Stomach (tissue), 4 donors: ENCODE data around the gene NDP.
"Not testable (repeated sequence)": the region's sequence is repeated elsewhere in the genome, so short reads cannot be mapped to it uniquely, and the experiment has no call there.

Experiments
- EP300 ChIP-seq: sonication (generic); formaldehyde crosslinking; IDR thresholded peaks from one replicate; pipeline ENCODE4 v1.6.1; 2017; ENCODE audit warnings: antibody characterized with exemption
- POLR2A ChIP-seq, 4 donors: fragments of 450-650 bp; IDR thresholded peaks; one replicate each; pipeline ENCODE4 v1.6.1; 2016; ENCODE audit warnings: antibody characterized with exemption in 4 of 4, control low read depth in 2 of 4, mild to moderate bottlenecking in 1 of 4, moderate library complexity in 1 of 4
- POLR2AphosphoS5 ChIP-seq, 3 donors: sonication (generic); formaldehyde crosslinking; IDR thresholded peaks; one replicate each; pipeline ENCODE4 v1.6.1; 2016; ENCODE audit warnings: antibody characterized with exemption in 3 of 3
- TF ChIP-seq, protein P1 (sequence below), 7 experiments: fragments of 450-650 bp in 4 of 7; fragments of 200-600 bp in 3 of 7; sonication (generic) in 3 of 7; IDR thresholded peaks; one replicate each; pipeline ENCODE4 v1.5.1; 2016 to 2019; ENCODE audit warnings: antibody characterized with exemption in 7 of 7, control low read depth in 2 of 7, mild to moderate bottlenecking in 1 of 7

DNA sequence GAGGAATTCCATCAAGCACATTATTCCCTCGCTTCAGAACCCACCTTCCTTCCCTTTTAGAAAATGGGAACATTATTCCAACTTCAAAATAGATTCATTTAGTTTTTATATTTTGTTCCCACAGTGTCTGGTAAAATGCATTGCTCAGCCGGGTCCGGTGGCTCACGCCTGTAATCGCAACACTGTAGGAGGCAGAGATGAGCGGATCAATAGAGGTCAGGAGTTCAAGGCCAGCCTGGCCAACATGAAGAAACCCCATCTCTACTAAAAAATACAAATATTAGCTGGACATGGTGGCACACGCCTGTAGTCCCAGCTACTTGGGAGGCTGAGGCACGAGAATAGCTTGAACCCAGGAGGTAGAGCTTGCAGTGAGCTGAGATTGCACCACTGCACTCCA, 62.4 kb downstream of the NDP start:
- TF ChIP-seq, protein P1, sequence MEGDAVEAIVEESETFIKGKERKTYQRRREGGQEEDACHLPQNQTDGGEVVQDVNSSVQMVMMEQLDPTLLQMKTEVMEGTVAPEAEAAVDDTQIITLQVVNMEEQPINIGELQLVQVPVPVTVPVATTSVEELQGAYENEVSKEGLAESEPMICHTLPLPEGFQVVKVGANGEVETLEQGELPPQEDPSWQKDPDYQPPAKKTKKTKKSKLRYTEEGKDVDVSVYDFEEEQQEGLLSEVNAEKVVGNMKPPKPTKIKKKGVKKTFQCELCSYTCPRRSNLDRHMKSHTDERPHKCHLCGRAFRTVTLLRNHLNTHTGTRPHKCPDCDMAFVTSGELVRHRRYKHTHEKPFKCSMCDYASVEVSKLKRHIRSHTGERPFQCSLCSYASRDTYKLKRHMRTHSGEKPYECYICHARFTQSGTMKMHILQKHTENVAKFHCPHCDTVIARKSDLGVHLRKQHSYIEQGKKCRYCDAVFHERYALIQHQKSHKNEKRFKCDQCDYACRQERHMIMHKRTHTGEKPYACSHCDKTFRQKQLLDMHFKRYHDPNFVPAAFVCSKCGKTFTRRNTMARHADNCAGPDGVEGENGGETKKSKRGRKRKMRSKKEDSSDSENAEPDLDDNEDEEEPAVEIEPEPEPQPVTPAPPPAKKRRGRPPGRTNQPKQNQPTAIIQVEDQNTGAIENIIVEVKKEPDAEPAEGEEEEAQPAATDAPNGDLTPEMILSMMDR (IDR thresholded peaks at IDR 0.05) = not testable (repeated sequence)
- not testable (repeated sequence) for TF ChIP-seq POLR2A (IDR thresholded peaks at IDR 0.05); POLR2AphosphoS5 (IDR thresholded peaks at IDR 0.05); EP300
